Testis (tissue), 2 donors: ENCODE data around the gene NUP58.

Source experiments
- POLR2A ChIP-seq: fragments of 450-650 bp; IDR thresholded peaks from one replicate; pipeline ENCODE4 v1.6.1; 2017; ENCODE audit warnings: antibody characterized with exemption, mild to moderate bottlenecking, moderate library complexity
- TF ChIP-seq, protein P1 (sequence below), 3 experiments: fragments of 450-650 bp in 2 of 3; fragments of 200-600 bp in 1 of 3; sonication (generic) in 1 of 3; IDR thresholded peaks; one replicate each; pipeline ENCODE4 v1.5.1; 2016 to 2019; ENCODE audit warnings: antibody characterized with exemption in 3 of 3, mild to moderate bottlenecking in 2 of 3, moderate library complexity in 1 of 3

DNA sequence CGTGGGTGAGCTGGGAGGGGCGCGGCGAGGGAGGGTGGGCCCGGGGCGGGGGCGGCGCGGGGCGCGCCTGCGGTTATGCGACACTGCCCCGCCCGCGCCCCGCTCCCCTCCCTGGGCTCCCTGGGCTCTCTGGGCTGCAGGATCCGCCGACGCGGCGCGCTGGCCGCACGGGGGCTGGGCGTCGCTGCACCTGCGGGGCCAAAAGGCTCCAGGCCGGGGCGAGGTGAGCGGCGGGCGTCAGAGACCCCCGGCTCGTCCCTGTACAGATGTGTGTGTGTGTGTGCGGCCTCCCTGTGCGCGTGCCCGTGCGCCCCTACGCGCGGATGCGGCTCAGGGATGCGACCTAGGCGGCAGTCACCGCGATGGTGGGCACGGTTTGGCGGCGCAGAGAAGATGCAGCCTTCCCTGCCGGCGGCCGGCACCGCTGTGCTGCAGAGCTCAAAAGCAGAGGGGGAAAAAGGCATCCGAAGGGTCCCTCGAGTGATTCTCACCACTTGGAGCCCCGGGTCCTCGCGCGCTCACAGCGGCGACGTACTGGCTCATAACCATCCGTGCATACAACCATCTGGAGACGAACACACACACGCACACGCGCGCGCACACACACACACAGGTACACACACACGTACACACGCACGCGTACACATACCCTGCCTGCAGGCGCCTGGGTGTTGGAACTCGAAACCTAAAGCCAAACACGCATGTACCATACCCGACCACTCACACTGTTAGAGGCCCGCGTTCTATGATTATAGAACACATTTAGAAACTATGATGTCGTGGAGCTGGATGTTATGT is 71.1 kb downstream of the NUP58 start:
- TF ChIP-seq, protein P1, sequence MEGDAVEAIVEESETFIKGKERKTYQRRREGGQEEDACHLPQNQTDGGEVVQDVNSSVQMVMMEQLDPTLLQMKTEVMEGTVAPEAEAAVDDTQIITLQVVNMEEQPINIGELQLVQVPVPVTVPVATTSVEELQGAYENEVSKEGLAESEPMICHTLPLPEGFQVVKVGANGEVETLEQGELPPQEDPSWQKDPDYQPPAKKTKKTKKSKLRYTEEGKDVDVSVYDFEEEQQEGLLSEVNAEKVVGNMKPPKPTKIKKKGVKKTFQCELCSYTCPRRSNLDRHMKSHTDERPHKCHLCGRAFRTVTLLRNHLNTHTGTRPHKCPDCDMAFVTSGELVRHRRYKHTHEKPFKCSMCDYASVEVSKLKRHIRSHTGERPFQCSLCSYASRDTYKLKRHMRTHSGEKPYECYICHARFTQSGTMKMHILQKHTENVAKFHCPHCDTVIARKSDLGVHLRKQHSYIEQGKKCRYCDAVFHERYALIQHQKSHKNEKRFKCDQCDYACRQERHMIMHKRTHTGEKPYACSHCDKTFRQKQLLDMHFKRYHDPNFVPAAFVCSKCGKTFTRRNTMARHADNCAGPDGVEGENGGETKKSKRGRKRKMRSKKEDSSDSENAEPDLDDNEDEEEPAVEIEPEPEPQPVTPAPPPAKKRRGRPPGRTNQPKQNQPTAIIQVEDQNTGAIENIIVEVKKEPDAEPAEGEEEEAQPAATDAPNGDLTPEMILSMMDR (IDR thresholded peaks at IDR 0.05) = no peak
- TF ChIP-seq POLR2A = no peak
